K562 (cell line): Measurements from ENCODE around the gene SHISA9.

ENCODE experiments used
- ARNT ChIP-seq, 2 experiments: fragments of 450-650 bp; IDR thresholded peaks; 2 replicates each; pipeline ENCODE4 v1.6.1; 2016; ENCODE audit warnings: mild to moderate bottlenecking in 1 of 2
- BCLAF1 ChIP-seq, 2 experiments: fragments of 450-650 bp in 1 of 2; IDR thresholded peaks; 2 replicates each; pipeline ENCODE4 v1.6.1; 2011 to 2017; ENCODE audit warnings: low read depth in 2 of 2, antibody characterized with exemption in 1 of 2, borderline replicate concordance in 1 of 2, low read length in 1 of 2, mild to moderate bottlenecking in 1 of 2, mixed read lengths in 1 of 2; ENCODE audit not compliant: control insufficient read depth in 1 of 2
- BRF1 ChIP-seq: IDR thresholded peaks from 3 replicates; pipeline ENCODE4 v1.6.1; 2011; ENCODE audit warnings: borderline replicate concordance, mild to moderate bottlenecking; ENCODE audit not compliant: insufficient read length; ENCODE audit errors: extremely low read depth
- CREB1 ChIP-seq, 2 experiments: sonication (generic) in 1 of 2; formaldehyde crosslinking in 1 of 2; IDR thresholded peaks; 2 replicates each; pipeline versions ENCODE4 v1.6.1 to v1.8.0; 2012 to 2022; ENCODE audit warnings: inconsistent platforms in 1 of 2, mild to moderate bottlenecking in 1 of 2, missing genetic modification reagents in 1 of 2, moderate library complexity in 1 of 2
- KLF1 ChIP-seq: fragments of 450-650 bp; IDR thresholded peaks from 2 replicates; pipeline ENCODE4 v1.6.1; 2016; ENCODE audit warnings: missing genetic modification characterization, missing compliant biosample characterization
- MECOM ChIP-seq: fragments of 250-450 bp; sonication (Bioruptor Pico); IDR thresholded peaks from 2 replicates; pipeline ENCODE4 v1.8.0; 2022; ENCODE audit warnings: inconsistent platforms
- MXI1 ChIP-seq: IDR thresholded peaks from 2 replicates; pipeline ENCODE4 v1.6.1; 2011; ENCODE audit warnings: low read depth, mild to moderate bottlenecking, improper control_type of control experiment, low read length
- PRDM10 ChIP-seq: fragments of 450-650 bp; IDR thresholded peaks from 2 replicates; pipeline ENCODE4 v1.6.1; 2018; ENCODE audit not compliant: partially characterized antibody
- SREBF2 ChIP-seq: sonication (generic); formaldehyde crosslinking; IDR thresholded peaks from 2 replicates; pipeline ENCODE4 v1.4.0; 2020; ENCODE audit warnings: mild to moderate bottlenecking, missing genetic modification reagents
- TF ChIP-seq, protein P1 (sequence below), 3 experiments: IDR thresholded peaks in 2 of 3; conservative IDR thresholded peaks in 1 of 3; 2 replicates each; pipeline ENCODE4 v1.5.1; 2011 to 2012; ENCODE audit warnings: low read length in 3 of 3, mild to moderate bottlenecking in 3 of 3, control low read depth in 2 of 3, improper control_type of control experiment in 1 of 3, inconsistent platforms in 1 of 3, low read depth in 1 of 3, mixed read lengths in 1 of 3, moderate library complexity in 1 of 3; ENCODE audit not compliant: insufficient read depth in 2 of 3
- TF ChIP-seq, protein P2 (sequence below): fragments of 200-800 bp; sonication (Bioruptor generic); IDR thresholded peaks from 2 replicates; pipeline ENCODE4 v1.6.1; 2016; ENCODE audit warnings: missing genetic modification characterization, missing compliant biosample characterization
- TF ChIP-seq, protein P3 (sequence below): fragments of 250-450 bp; sonication (Bioruptor Pico); IDR thresholded peaks from 2 replicates; pipeline ENCODE4 v1.4.0; 2020; ENCODE audit warnings: mild to moderate bottlenecking, moderate library complexity

DNA sequence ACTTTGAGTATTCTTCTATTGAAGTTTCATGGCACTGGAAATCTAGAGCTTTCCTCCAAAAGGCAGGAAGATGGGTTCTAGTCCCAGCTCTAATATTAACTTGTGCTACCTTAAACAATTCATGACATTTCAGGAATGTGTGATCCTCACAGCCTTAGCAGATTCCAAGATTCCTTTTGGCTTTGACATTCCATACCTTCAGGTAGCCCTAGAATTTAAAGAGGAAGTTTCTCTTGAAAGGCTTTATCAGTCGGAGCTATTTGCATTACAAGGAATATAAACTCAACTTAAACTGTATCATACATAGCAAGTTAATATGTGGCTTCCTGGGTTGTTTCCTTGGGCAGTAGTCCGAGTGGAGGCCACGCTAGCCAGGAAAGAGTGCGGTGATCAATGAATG is 330.0 kb downstream of the SHISA9 start:
- TF ChIP-seq PRDM10 = no peak
- TF ChIP-seq MECOM = no peak
- no peak for TF ChIP-seq SREBF2 (CRISPR knock-in tag)
- TF ChIP-seq, protein P1, sequence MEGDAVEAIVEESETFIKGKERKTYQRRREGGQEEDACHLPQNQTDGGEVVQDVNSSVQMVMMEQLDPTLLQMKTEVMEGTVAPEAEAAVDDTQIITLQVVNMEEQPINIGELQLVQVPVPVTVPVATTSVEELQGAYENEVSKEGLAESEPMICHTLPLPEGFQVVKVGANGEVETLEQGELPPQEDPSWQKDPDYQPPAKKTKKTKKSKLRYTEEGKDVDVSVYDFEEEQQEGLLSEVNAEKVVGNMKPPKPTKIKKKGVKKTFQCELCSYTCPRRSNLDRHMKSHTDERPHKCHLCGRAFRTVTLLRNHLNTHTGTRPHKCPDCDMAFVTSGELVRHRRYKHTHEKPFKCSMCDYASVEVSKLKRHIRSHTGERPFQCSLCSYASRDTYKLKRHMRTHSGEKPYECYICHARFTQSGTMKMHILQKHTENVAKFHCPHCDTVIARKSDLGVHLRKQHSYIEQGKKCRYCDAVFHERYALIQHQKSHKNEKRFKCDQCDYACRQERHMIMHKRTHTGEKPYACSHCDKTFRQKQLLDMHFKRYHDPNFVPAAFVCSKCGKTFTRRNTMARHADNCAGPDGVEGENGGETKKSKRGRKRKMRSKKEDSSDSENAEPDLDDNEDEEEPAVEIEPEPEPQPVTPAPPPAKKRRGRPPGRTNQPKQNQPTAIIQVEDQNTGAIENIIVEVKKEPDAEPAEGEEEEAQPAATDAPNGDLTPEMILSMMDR (IDR thresholded peaks at IDR 0.05 in 2 of 3, conservative IDR thresholded peaks at IDR 0.05 in 1 of 3; ENCODE audit: insufficient read depth in 2 of 3, low read depth in 1 of 3, low read length in 3 of 3) = no peak
- no peak for TF ChIP-seq MXI1
- TF ChIP-seq, protein P2, sequence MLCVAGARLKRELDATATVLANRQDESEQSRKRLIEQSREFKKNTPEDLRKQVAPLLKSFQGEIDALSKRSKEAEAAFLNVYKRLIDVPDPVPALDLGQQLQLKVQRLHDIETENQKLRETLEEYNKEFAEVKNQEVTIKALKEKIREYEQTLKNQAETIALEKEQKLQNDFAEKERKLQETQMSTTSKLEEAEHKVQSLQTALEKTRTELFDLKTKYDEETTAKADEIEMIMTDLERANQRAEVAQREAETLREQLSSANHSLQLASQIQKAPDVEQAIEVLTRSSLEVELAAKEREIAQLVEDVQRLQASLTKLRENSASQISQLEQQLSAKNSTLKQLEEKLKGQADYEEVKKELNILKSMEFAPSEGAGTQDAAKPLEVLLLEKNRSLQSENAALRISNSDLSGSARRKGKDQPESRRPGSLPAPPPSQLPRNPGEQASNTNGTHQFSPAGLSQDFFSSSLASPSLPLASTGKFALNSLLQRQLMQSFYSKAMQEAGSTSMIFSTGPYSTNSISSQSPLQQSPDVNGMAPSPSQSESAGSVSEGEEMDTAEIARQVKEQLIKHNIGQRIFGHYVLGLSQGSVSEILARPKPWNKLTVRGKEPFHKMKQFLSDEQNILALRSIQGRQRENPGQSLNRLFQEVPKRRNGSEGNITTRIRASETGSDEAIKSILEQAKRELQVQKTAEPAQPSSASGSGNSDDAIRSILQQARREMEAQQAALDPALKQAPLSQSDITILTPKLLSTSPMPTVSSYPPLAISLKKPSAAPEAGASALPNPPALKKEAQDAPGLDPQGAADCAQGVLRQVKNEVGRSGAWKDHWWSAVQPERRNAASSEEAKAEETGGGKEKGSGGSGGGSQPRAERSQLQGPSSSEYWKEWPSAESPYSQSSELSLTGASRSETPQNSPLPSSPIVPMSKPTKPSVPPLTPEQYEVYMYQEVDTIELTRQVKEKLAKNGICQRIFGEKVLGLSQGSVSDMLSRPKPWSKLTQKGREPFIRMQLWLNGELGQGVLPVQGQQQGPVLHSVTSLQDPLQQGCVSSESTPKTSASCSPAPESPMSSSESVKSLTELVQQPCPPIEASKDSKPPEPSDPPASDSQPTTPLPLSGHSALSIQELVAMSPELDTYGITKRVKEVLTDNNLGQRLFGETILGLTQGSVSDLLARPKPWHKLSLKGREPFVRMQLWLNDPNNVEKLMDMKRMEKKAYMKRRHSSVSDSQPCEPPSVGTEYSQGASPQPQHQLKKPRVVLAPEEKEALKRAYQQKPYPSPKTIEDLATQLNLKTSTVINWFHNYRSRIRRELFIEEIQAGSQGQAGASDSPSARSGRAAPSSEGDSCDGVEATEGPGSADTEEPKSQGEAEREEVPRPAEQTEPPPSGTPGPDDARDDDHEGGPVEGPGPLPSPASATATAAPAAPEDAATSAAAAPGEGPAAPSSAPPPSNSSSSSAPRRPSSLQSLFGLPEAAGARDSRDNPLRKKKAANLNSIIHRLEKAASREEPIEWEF (CRISPR knock-in tag) = no peak
- no peak for TF ChIP-seq CREB1 (IDR thresholded peaks at IDR 0.05)
- no peak for TF ChIP-seq CREB1 (CRISPR knock-in tag; IDR thresholded peaks at IDR 0.05)
- TF ChIP-seq BRF1 = no peak
- no peak for TF ChIP-seq ARNT (IDR thresholded peaks at IDR 0.05)
- TF ChIP-seq KLF1 = no peak
- TF ChIP-seq, protein P3, sequence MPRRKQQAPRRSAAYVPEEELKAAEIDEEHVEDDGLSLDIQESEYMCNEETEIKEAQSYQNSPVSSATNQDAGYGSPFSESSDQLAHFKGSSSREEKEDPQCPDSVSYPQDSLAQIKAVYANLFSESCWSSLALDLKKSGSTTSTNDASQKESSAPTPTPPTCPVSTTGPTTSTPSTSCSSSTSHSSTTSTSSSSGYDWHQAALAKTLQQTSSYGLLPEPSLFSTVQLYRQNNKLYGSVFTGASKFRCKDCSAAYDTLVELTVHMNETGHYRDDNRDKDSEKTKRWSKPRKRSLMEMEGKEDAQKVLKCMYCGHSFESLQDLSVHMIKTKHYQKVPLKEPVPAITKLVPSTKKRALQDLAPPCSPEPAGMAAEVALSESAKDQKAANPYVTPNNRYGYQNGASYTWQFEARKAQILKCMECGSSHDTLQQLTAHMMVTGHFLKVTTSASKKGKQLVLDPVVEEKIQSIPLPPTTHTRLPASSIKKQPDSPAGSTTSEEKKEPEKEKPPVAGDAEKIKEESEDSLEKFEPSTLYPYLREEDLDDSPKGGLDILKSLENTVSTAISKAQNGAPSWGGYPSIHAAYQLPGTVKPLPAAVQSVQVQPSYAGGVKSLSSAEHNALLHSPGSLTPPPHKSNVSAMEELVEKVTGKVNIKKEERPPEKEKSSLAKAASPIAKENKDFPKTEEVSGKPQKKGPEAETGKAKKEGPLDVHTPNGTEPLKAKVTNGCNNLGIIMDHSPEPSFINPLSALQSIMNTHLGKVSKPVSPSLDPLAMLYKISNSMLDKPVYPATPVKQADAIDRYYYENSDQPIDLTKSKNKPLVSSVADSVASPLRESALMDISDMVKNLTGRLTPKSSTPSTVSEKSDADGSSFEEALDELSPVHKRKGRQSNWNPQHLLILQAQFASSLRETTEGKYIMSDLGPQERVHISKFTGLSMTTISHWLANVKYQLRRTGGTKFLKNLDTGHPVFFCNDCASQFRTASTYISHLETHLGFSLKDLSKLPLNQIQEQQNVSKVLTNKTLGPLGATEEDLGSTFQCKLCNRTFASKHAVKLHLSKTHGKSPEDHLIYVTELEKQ (CRISPR knock-in tag) = no peak
- no peak for TF ChIP-seq BCLAF1 (IDR thresholded peaks at IDR 0.05; ENCODE audit: borderline replicate concordance in 1 of 2, control insufficient read depth in 1 of 2, low read depth in 2 of 2, low read length in 1 of 2)
